Erythroblast (primary cell): Measurements from ENCODE around the gene MYEF2.

ENCODE experiments used
- GATA1 ChIP-seq: IDR thresholded peaks from 2 replicates; pipeline ENCODE4 v1.6.1; 2011; ENCODE audit warnings: low read depth, mild to moderate bottlenecking, control low read depth, low read length, moderate library complexity
- POLR2A ChIP-seq: IDR thresholded peaks from 2 replicates; pipeline ENCODE4 v1.6.1; 2011; ENCODE audit warnings: mild to moderate bottlenecking, low read length

DNA sequence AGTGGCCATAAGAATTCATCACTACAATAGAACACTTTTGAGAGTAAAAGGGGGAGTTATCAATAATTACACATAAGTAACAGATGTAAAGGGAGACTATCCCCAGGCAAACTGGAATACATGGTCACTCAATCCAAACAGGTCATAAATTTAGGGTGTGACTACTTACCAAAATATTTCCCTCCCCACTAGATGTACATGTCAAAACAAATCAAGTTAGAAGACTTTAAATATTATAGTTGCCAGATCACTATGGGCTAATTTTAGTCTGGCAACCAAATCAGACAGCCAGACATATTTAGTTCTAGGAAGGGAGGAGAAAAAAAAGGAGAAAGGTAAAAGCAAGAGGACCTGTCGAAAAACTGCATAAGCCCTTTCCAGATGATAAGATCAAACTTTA is 34.2 kb downstream of the MYEF2 start:
- TF ChIP-seq POLR2A (no peak), GATA1 (no peak)
